NB4 (cell line): ENCODE measurements around the gene ATP6AP2.
A peak's percentile ranks its signal among the peaks of the same experiment; 100 is the strongest.
"Not testable (repeated sequence)": the region's sequence is repeated elsewhere in the genome, so short reads cannot be mapped to it uniquely, and the experiment has no call there.

Experiments
- DNase-seq: peaks from one replicate; pipeline ENCODE4 v3.0.0; 2010; ENCODE audit warnings: low read depth
- H3K4me3 ChIP-seq: one replicate; pipeline ENCODE4 v1.5.1; 2011; ENCODE audit warnings: mild to moderate bottlenecking, low read depth, low read length, moderate library complexity
- CTCF ChIP-seq: IDR thresholded peaks from one replicate; pipeline ENCODE4 v1.5.1; 2012; ENCODE audit warnings: low read depth, low read length
- MAX ChIP-seq: IDR thresholded peaks from 2 replicates; pipeline ENCODE4 v1.6.1; 2011; ENCODE audit warnings: low read depth, low read length
- MYC ChIP-seq: IDR thresholded peaks from 2 replicates; pipeline ENCODE4 v1.6.1; 2011; ENCODE audit warnings: low read depth, low read length
- POLR2A ChIP-seq: IDR thresholded peaks from 2 replicates; pipeline ENCODE4 v1.6.1; 2011; ENCODE audit warnings: mild to moderate bottlenecking; ENCODE audit not compliant: insufficient read length; ENCODE audit errors: extremely low read depth

Gene ATP6AP2

GRCh38 chrX:40571600-40571999 lies 9.2 kb upstream of the ATP6AP2 start:
- H3K4me3 ChIP-seq = no peak overlapping the region
- no peak for DNase-seq
- TF ChIP-seq MYC (no peak), CTCF (no peak), MAX (no peak), POLR2A (no peak)

- H3K4me3 ChIP-seq = no peak overlapping the region
- DNase-seq = peak; percentile 57
- peak; percentile 71 for TF ChIP-seq CTCF
- TF ChIP-seq MAX = no peak
- no peak for TF ChIP-seq POLR2A
Observed at GRCh38 chrX:40573763-40574162, 7.0 kb upstream of the ATP6AP2 start.

GRCh38 chrX:40575411-40575810 lies 5.4 kb upstream of the ATP6AP2 start:
- DNase-seq, H3K4me3 ChIP-seq: not testable (repeated sequence)

- TF ChIP-seq MAX (no peak), POLR2A (no peak), MYC (no peak)
Observed at GRCh38 chrX:40576291-40576690, 4.5 kb upstream of the ATP6AP2 start.

GRCh38 chrX:40578039-40578695 lies 2.6 kb upstream of the ATP6AP2 start:
- DNase-seq = peak; percentile 28
- no peak overlapping the region for H3K4me3 ChIP-seq
- TF ChIP-seq MAX (no peak), POLR2A (no peak), MYC (no peak), CTCF (no peak)

More at GRCh38 chrX:40576291-40576690, 4.5 kb upstream of the ATP6AP2 start:
- H3K4me3 ChIP-seq = no peak overlapping the region
- DNase-seq = no peak

- no peak for DNase-seq
- no peak for TF ChIP-seq MAX
- TF ChIP-seq CTCF = no peak
- TF ChIP-seq MYC = no peak
- no peak for TF ChIP-seq POLR2A
- H3K4me3 ChIP-seq = no peak overlapping the region
Observed at GRCh38 chrX:40579141-40579540, 1.6 kb upstream of the ATP6AP2 start.

- peak; percentile 6 for DNase-seq
- TF ChIP-seq MAX (no peak), CTCF (no peak), POLR2A (no peak), MYC (no peak)
- H3K4me3 ChIP-seq = peak overlapping the region; percentile 79
Observed at GRCh38 chrX:40579900-40580536, 752 bp upstream of the ATP6AP2 start.
